Osteoblast (primary cell): ENCODE results near the gene FBXL17. TPM values are rescaled to one million over a fixed set of nuclear protein-coding genes. Genes with fewer than 3 reads are reported as not detected.

Experiments used
- DNase-seq: peaks from one replicate; pipeline ENCODE4 v3.0.0; 2011; ENCODE audit warnings: low spot score, mixed read lengths; ENCODE audit not compliant: insufficient read length; ENCODE audit errors: missing footprints
- H2AFZ ChIP-seq: 2 replicates; pipeline ENCODE4 v1.6.0; 2011; ENCODE audit warnings: mild to moderate bottlenecking, low read length
- H3K27ac ChIP-seq: 2 replicates; pipeline ENCODE4 v1.5.1; 2011; ENCODE audit warnings: mild to moderate bottlenecking, low read depth, low read length, moderate library complexity
- H3K27me3 ChIP-seq: 2 replicates; pipeline ENCODE4 v1.6.0; 2012; ENCODE audit warnings: mild to moderate bottlenecking, control low read depth, inconsistent platforms, low read length, moderate library complexity; ENCODE audit not compliant: insufficient read depth
- H3K36me3 ChIP-seq: 2 replicates; pipeline ENCODE4 v1.5.1; 2011; ENCODE audit warnings: mild to moderate bottlenecking, low read length, control low read depth, moderate library complexity; ENCODE audit not compliant: insufficient read depth
- H3K4me1 ChIP-seq: 2 replicates; pipeline ENCODE4 v1.5.1; 2011; ENCODE audit warnings: mild to moderate bottlenecking, low read length, control low read depth, moderate library complexity; ENCODE audit not compliant: insufficient read depth
- H3K4me2 ChIP-seq: 2 replicates; pipeline ENCODE4 v1.6.0; 2011; ENCODE audit warnings: mild to moderate bottlenecking, low read length; ENCODE audit not compliant: insufficient read depth
- H3K4me3 ChIP-seq: fragments of 200-600 bp; sonication (generic); 3 replicates; pipeline ENCODE4 v1.5.1; 2012; ENCODE audit warnings: mild to moderate bottlenecking, low read length, inconsistent platforms; ENCODE audit not compliant: insufficient read depth
- H3K79me2 ChIP-seq: 2 replicates; pipeline ENCODE4 v1.6.0; 2012; ENCODE audit warnings: mild to moderate bottlenecking, low read length, control low read depth, inconsistent platforms; ENCODE audit not compliant: insufficient read depth
- H3K9me3 ChIP-seq: 2 replicates; pipeline ENCODE4 v1.5.1; 2011; ENCODE audit warnings: low read depth, low read length, control low read depth
- H4K20me1 ChIP-seq: 2 replicates; pipeline ENCODE4 v1.6.0; 2012; ENCODE audit warnings: mild to moderate bottlenecking, low read length, control low read depth; ENCODE audit not compliant: insufficient read depth
- CTCF ChIP-seq: IDR thresholded peaks from 2 replicates; pipeline ENCODE4 v1.5.1; 2011; ENCODE audit warnings: mild to moderate bottlenecking, low read depth, low read length, moderate library complexity; ENCODE audit errors: extremely low read depth
- total RNA-seq: library from RNA; depleted of rRNA; stranded (reverse); fragments of >200 nt; gene quantifications from 2 replicates; pipeline ENCODE4 v1.2.3, GENCODE V29; 2012

The FBXL17 gene
- total RNA-seq, 1 donor = 19.5 TPM

- Histone ChIP-seq H3K36me3 (no peaks in the 10 kb centered on the region), H4K20me1 (no peaks in the 10 kb centered on the region), H3K4me3 (no peak overlapping the region), H3K4me1 (no peaks in the 10 kb centered on the region), H3K9me3 (no peaks in the 10 kb centered on the region), H3K27ac (no peak overlapping the region), H3K27me3 (no peaks in the 10 kb centered on the region), H3K79me2 (no peaks in the 10 kb centered on the region), H2AFZ (no peak overlapping the region), H3K4me2 (no peak overlapping the region)
- no peak for DNase-seq
- no peak for TF ChIP-seq CTCF
Observed at GRCh38 chr5:108326982-108327381, 54.9 kb downstream of the FBXL17 start.

- no peak for DNase-seq
- H2AFZ ChIP-seq = no peak overlapping the region
- no peak overlapping the region for H3K4me3 ChIP-seq
- H3K27me3 ChIP-seq = no peaks in the 10 kb centered on the region
- H3K79me2 ChIP-seq = peaks cover 2% of the 10 kb centered on the region
- TF ChIP-seq CTCF = no peak
- no peaks in the 10 kb centered on the region for H3K36me3 ChIP-seq
- no peaks in the 10 kb centered on the region for H3K9me3 ChIP-seq
- H4K20me1 ChIP-seq = no peaks in the 10 kb centered on the region
- H3K4me2 ChIP-seq = no peak overlapping the region
- no peaks in the 10 kb centered on the region for H3K4me1 ChIP-seq
- no peak overlapping the region for H3K27ac ChIP-seq
Observed at GRCh38 chr5:108324886-108325285, 57.0 kb downstream of the FBXL17 start.

DNA sequence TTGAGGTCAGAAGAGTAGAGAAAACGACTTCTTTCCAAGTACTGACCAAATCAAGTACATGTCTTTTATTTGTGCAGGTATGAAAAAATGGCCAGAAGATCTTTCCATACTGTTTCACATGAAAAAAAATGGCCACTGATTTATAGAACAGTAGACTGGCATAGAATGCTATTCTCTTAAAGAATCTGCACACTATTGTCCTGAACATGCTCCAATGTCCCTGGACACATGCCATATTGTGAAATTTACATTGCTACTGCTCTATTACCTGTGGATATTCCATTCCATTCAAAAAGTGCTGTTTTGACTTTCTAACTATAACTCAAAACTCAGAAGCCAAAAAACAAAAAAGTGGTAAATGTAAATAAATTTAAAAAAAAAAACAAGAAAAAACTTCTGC, 60.6 kb downstream of the FBXL17 start:
- TF ChIP-seq CTCF = no peak
- Histone ChIP-seq H3K4me2 (no peak overlapping the region), H3K4me3 (no peak overlapping the region), H4K20me1 (no peaks in the 10 kb centered on the region), H3K27ac (no peak overlapping the region), H3K27me3 (no peaks in the 10 kb centered on the region), H3K79me2 (peaks cover 2% of the 10 kb centered on the region), H3K9me3 (no peaks in the 10 kb centered on the region), H2AFZ (no peak overlapping the region), H3K4me1 (no peaks in the 10 kb centered on the region), H3K36me3 (no peaks in the 10 kb centered on the region)
- DNase-seq = no peak

DNA sequence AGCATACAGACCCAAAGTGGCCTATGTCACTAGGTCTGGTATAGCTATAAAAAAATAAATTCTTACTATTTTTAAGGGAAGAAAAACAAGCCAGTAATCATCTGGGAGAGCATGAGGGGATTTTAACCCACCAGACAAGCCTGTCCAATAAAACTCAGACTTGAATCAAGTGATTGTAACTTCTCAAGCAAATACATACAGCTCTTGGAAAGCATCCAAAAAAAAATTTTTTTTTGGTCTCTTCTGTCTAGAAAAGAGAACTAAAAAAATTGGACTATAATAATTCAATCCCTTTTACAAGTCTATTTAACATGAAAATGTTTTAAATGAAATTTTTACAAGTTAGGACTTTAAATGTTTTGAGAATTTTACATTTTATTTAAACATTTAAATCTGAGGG, 61.7 kb downstream of the FBXL17 start:
- H3K4me3 ChIP-seq = no peak overlapping the region
- no peaks in the 10 kb centered on the region for H3K27me3 ChIP-seq
- H4K20me1 ChIP-seq = no peaks in the 10 kb centered on the region
- H3K9me3 ChIP-seq = no peaks in the 10 kb centered on the region
- H3K27ac ChIP-seq = no peak overlapping the region
- no peaks in the 10 kb centered on the region for H3K4me1 ChIP-seq
- no peak for DNase-seq
- H2AFZ ChIP-seq = no peak overlapping the region
- TF ChIP-seq CTCF = no peak
- peaks cover 2% of the 10 kb centered on the region for H3K79me2 ChIP-seq
- no peak overlapping the region for H3K4me2 ChIP-seq
- H3K36me3 ChIP-seq = no peaks in the 10 kb centered on the region
